ENCODE results near the gene SLC37A1.
A peak's percentile ranks its signal among the peaks of the same experiment; 100 is the strongest.

SLC37A1 gene

GRCh38 chr21:42505090-42505726 lies 8.4 kb upstream of the SLC37A1 start:
- Histone ChIP-seq H3K4me2 (ENCODE audit: low read length, poor library complexity, severe bottlenecking) (no peak overlapping the region), H3K9ac (ENCODE audit: low read length) (no peak overlapping the region), H2BK120ac (ENCODE audit: low read depth, low read length) (peak overlapping the region; percentile 50), H3K27me3 (ENCODE audit: control insufficient read depth in 1 of 2, insufficient read depth in 1 of 2, low read length in 2 of 2) (peaks cover 0 to 28% of the 10 kb centered on the region in 2 experiments), H2BK15ac (ENCODE audit: low read depth, poor library complexity, severe bottlenecking) (no peak overlapping the region), H3K14ac (ENCODE audit: low read length in 2 of 2) (no peak overlapping the region), H2BK12ac (ENCODE audit: low read length in 2 of 2) (no peak overlapping the region), H3K9me3 (ENCODE audit: control insufficient read depth, low read length) (no peaks in the 10 kb centered on the region), H3K23ac (ENCODE audit: low read length in 2 of 2) (no peak overlapping the region), H3K4me3 (ENCODE audit: insufficient read depth in 1 of 2, low read depth in 1 of 2, low read length in 2 of 2) (no peak overlapping the region), H3K18ac (ENCODE audit: low read depth in 1 of 2, low read length in 2 of 2) (no peak overlapping the region), H2BK5ac (ENCODE audit: low read depth, low read length, poor library complexity, severe bottlenecking) (no peak overlapping the region), H2AFZ (ENCODE audit: low read depth, low read length) (no peak overlapping the region), H3K4ac (ENCODE audit: low read depth in 1 of 2, low read length in 2 of 2) (no peak overlapping the region), H3K27ac (ENCODE audit: low read length, poor library complexity, severe bottlenecking) (no peak overlapping the region), H4K91ac (ENCODE audit: low read length) (no peak overlapping the region), H4K8ac (ENCODE audit: low read length) (no peak overlapping the region), H2AK5ac (ENCODE audit: low read length, severe bottlenecking) (no peak overlapping the region), H3K79me1 (replicated peaks; ENCODE audit: low read length, poor library complexity, severe bottlenecking) (no peaks in the 10 kb centered on the region), H3K36me3 (ENCODE audit: control insufficient read depth in 1 of 2, insufficient read depth in 2 of 2, low read depth in 1 of 2, low read length in 2 of 2) (no peaks in the 10 kb centered on the region), H3K4me1 (ENCODE audit: control insufficient read depth, insufficient read depth, low read depth, low read length) (no peaks in the 10 kb centered on the region)
- DNase-seq, result no peak
- WGBS, result 73% methylated on average over 3 of the region's 3 CpGs

GRCh38 chr21:42507418-42507817 lies 6.2 kb upstream of the SLC37A1 start:
- Histone ChIP-seq H2BK15ac (ENCODE audit: low read depth, poor library complexity, severe bottlenecking) (no peak overlapping the region), H2BK120ac (ENCODE audit: low read depth, low read length) (no peak overlapping the region), H3K14ac (ENCODE audit: low read length in 2 of 2) (no peak overlapping the region), H3K4ac (ENCODE audit: low read depth in 1 of 2, low read length in 2 of 2) (no peak overlapping the region), H3K9ac (ENCODE audit: low read length) (no peak overlapping the region), H3K27ac (ENCODE audit: low read length, poor library complexity, severe bottlenecking) (no peak overlapping the region), H3K23ac (ENCODE audit: low read length in 2 of 2) (no peak overlapping the region), H4K8ac (ENCODE audit: low read length) (no peak overlapping the region), H2AK5ac (ENCODE audit: low read length, severe bottlenecking) (no peak overlapping the region), H3K27me3 (ENCODE audit: control insufficient read depth in 1 of 2, insufficient read depth in 1 of 2, low read length in 2 of 2) (peaks cover 0 to 28% of the 10 kb centered on the region in 2 experiments), H2BK5ac (ENCODE audit: low read depth, low read length, poor library complexity, severe bottlenecking) (no peak overlapping the region), H3K36me3 (ENCODE audit: control insufficient read depth in 1 of 2, insufficient read depth in 2 of 2, low read depth in 1 of 2, low read length in 2 of 2) (no peaks in the 10 kb centered on the region), H2AFZ (ENCODE audit: low read depth, low read length) (no peak overlapping the region), H3K79me1 (replicated peaks; ENCODE audit: low read length, poor library complexity, severe bottlenecking) (no peaks in the 10 kb centered on the region), H3K4me2 (ENCODE audit: low read length, poor library complexity, severe bottlenecking) (no peak overlapping the region), H3K9me3 (ENCODE audit: control insufficient read depth, low read length) (no peaks in the 10 kb centered on the region), H2BK12ac (ENCODE audit: low read length in 2 of 2) (no peak overlapping the region), H4K91ac (ENCODE audit: low read length) (no peak overlapping the region), H3K18ac (ENCODE audit: low read depth in 1 of 2, low read length in 2 of 2) (no peak overlapping the region), H3K4me3 (ENCODE audit: insufficient read depth in 1 of 2, low read depth in 1 of 2, low read length in 2 of 2) (no peak overlapping the region), H3K4me1 (ENCODE audit: control insufficient read depth, insufficient read depth, low read depth, low read length) (no peaks in the 10 kb centered on the region)
- DNase-seq, result no peak
- WGBS, result 88% methylated on average over 4 of the region's 4 CpGs

GRCh38 chr21:42508371-42508770 lies 5.3 kb upstream of the SLC37A1 start:
- 84% methylated on average over 2 of the region's 2 CpGs for WGBS

GRCh38 chr21:42509244-42509643 lies 4.4 kb upstream of the SLC37A1 start:
- no peak overlapping the region for H2BK15ac ChIP-seq (ENCODE audit: low read depth, poor library complexity, severe bottlenecking)
- peaks cover 0 to 23% of the 10 kb centered on the region in 2 experiments for H3K27me3 ChIP-seq (ENCODE audit: control insufficient read depth in 1 of 2, insufficient read depth in 1 of 2, low read length in 2 of 2)
- H2AK5ac ChIP-seq (ENCODE audit: low read length, severe bottlenecking), result no peak overlapping the region
- no peak overlapping the region for H3K14ac ChIP-seq (ENCODE audit: low read length in 2 of 2)
- peaks cover 1% of the 10 kb centered on the region for H3K79me1 ChIP-seq (replicated peaks; ENCODE audit: low read length, poor library complexity, severe bottlenecking)
- H3K4me2 ChIP-seq (ENCODE audit: low read length, poor library complexity, severe bottlenecking), result no peak overlapping the region
- H3K36me3 ChIP-seq (ENCODE audit: control insufficient read depth in 1 of 2, insufficient read depth in 2 of 2, low read depth in 1 of 2, low read length in 2 of 2), result no peaks in the 10 kb centered on the region
- H3K4me1 ChIP-seq (ENCODE audit: control insufficient read depth, insufficient read depth, low read depth, low read length), result peaks cover 6% of the 10 kb centered on the region
- no peak overlapping the region for H2BK12ac ChIP-seq (ENCODE audit: low read length in 2 of 2)
- H3K9ac ChIP-seq (ENCODE audit: low read length), result no peak overlapping the region
- no peak overlapping the region for H3K27ac ChIP-seq (ENCODE audit: low read length, poor library complexity, severe bottlenecking)
- no peak overlapping the region for H3K4me3 ChIP-seq (ENCODE audit: insufficient read depth in 1 of 2, low read depth in 1 of 2, low read length in 2 of 2)
- no peak overlapping the region for H3K23ac ChIP-seq (ENCODE audit: low read length in 2 of 2)
- H2BK120ac ChIP-seq (ENCODE audit: low read depth, low read length), result no peak overlapping the region
- no peaks in the 10 kb centered on the region for H3K9me3 ChIP-seq (ENCODE audit: control insufficient read depth, low read length)
- no peak overlapping the region for H3K18ac ChIP-seq (ENCODE audit: low read depth in 1 of 2, low read length in 2 of 2)
- no peak overlapping the region for H3K4ac ChIP-seq (ENCODE audit: low read depth in 1 of 2, low read length in 2 of 2)
- no peak for DNase-seq
- H2BK5ac ChIP-seq (ENCODE audit: low read depth, low read length, poor library complexity, severe bottlenecking), result no peak overlapping the region
- H2AFZ ChIP-seq (ENCODE audit: low read depth, low read length), result no peak overlapping the region
- no peak overlapping the region for H4K91ac ChIP-seq (ENCODE audit: low read length)
- H4K8ac ChIP-seq (ENCODE audit: low read length), result no peak overlapping the region
- WGBS, result 60% methylated on average over 8 of the region's 11 CpGs

More at GRCh38 chr21:42508371-42508770, 5.3 kb upstream of the SLC37A1 start:
- Histone ChIP-seq H3K9me3 (ENCODE audit: control insufficient read depth, low read length) (no peaks in the 10 kb centered on the region), H3K4ac (ENCODE audit: low read depth in 1 of 2, low read length in 2 of 2) (no peak overlapping the region), H3K27ac (ENCODE audit: low read length, poor library complexity, severe bottlenecking) (no peak overlapping the region), H4K8ac (ENCODE audit: low read length) (no peak overlapping the region), H3K4me3 (ENCODE audit: insufficient read depth in 1 of 2, low read depth in 1 of 2, low read length in 2 of 2) (no peak overlapping the region), H2BK15ac (ENCODE audit: low read depth, poor library complexity, severe bottlenecking) (no peak overlapping the region), H3K27me3 (ENCODE audit: control insufficient read depth in 1 of 2, insufficient read depth in 1 of 2, low read length in 2 of 2) (peaks cover 0 to 28% of the 10 kb centered on the region in 2 experiments), H2BK5ac (ENCODE audit: low read depth, low read length, poor library complexity, severe bottlenecking) (no peak overlapping the region), H3K36me3 (ENCODE audit: control insufficient read depth in 1 of 2, insufficient read depth in 2 of 2, low read depth in 1 of 2, low read length in 2 of 2) (no peaks in the 10 kb centered on the region), H2AFZ (ENCODE audit: low read depth, low read length) (no peak overlapping the region), H2BK12ac (ENCODE audit: low read length in 2 of 2) (no peak overlapping the region), H3K23ac (ENCODE audit: low read length in 2 of 2) (no peak overlapping the region), H4K91ac (ENCODE audit: low read length) (no peak overlapping the region), H2BK120ac (ENCODE audit: low read depth, low read length) (no peak overlapping the region), H3K4me1 (ENCODE audit: control insufficient read depth, insufficient read depth, low read depth, low read length) (peaks cover 5% of the 10 kb centered on the region), H3K79me1 (replicated peaks; ENCODE audit: low read length, poor library complexity, severe bottlenecking) (no peaks in the 10 kb centered on the region), H3K9ac (ENCODE audit: low read length) (no peak overlapping the region), H3K18ac (ENCODE audit: low read depth in 1 of 2, low read length in 2 of 2) (no peak overlapping the region), H3K14ac (ENCODE audit: low read length in 2 of 2) (no peak overlapping the region), H2AK5ac (ENCODE audit: low read length, severe bottlenecking) (no peak overlapping the region), H3K4me2 (ENCODE audit: low read length, poor library complexity, severe bottlenecking) (no peak overlapping the region)
- DNase-seq, result no peak
